ENCODE measurements around the gene OR5D18. TPM values are rescaled to one million over a fixed set of nuclear protein-coding genes. Genes with fewer than 3 reads are reported as not detected.

OR5D18 gene
- total and polyA plus RNA-seq, 10 of the 15 experiments (the other 5 are each of a cell fraction or from before 2014, with no cell fraction given): not detected

DNA sequence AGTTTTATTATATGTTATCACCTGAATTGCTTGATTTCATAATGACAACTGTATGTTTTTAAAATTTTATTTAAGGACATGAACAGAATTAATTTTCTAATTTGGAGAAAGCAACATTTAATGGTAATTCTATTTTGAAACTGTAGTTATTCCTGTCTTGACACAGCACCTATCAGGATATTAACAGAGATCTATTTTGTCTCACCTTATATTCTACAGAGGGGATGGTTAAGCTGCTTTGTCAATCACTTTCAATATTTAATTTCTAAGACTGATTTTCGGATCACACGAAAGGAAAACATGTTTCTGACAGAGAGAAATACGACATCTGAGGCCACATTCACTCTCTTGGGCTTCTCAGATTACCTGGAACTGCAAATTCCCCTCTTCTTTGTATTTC, 19.0 kb downstream of the OR5D18 start, which contains the start of gene OR5D16 (continued):
- TF ChIP-seq NR2C1 (IDR thresholded peaks at IDR 0.05) (no peak), YY1 (IDR thresholded peaks at IDR 0.05; ENCODE audit: low read depth, low read length) (no peak), GATAD2B (conservative IDR thresholded peaks at IDR 0.05; ENCODE audit: low read depth) (no peak), ZBTB40 (IDR thresholded peaks at IDR 0.05; ENCODE audit: borderline replicate concordance) (no peak)

DNA sequence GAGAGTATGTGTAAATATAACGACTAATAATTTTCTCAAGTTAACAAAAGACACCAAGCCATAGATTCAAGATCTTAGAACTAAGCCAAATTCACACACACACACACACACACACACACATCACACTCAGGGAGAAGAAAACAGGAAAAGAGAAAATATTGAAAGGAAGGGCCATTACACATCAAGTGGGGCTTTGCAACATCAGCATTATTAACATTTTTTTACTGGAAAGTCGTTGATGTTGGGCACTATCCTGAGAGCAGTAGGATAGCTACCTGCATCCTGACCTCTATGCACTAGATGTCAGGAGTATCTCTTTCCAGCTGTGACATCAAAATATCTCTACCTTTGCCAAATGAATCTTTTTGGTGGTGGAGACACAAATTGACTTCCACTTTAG, 28.0 kb downstream of the OR5D18 start:
- WGBS (ENCODE audit: insufficient coverage, insufficient replicate concordance, low lambda C conversion rate, missing lambda C conversion rate): 0% methylated on average over 2 of the region's 2 CpGs
- in situ Hi-C loops (cut with MboI) (no loop called here), intact Hi-C loops (cut with micrococcal nuclease; ENCODE audit: unreplicated experiment) (loop anchor here (10.0 kb wide), 1 partner anchor 47 kb away; no protein-coding TSS in a partner anchor)
- TF ChIP-seq JUNB (IDR thresholded peaks at IDR 0.05) (no peak), STAT1 (conservative IDR thresholded peaks at IDR 0.05) (no peak), BRCA1 (IDR thresholded peaks at IDR 0.05; ENCODE audit: low read depth, low read length) (no peak), RBBP5 (conservative IDR thresholded peaks at IDR 0.05) (no peak), CEBPB (IDR thresholded peaks at IDR 0.05; ENCODE audit: borderline replicate concordance in 1 of 2, low read depth in 2 of 2, low read length in 2 of 2) (no peak), BHLHE40 (IDR thresholded peaks at IDR 0.05; ENCODE audit: borderline replicate concordance in 1 of 2, low read depth in 2 of 2, low read length in 1 of 2) (no peak), TARDBP (IDR thresholded peaks at IDR 0.05; ENCODE audit: borderline replicate concordance) (no peak), NFYA (IDR thresholded peaks at IDR 0.05; ENCODE audit: borderline replicate concordance, low read depth, low read length) (no peak)
- BruUV-seq (replicated peaks): no TSS peak
- Histone ChIP-seq H3K4me2 (ENCODE audit: control insufficient read depth, insufficient read depth) (no peak overlapping the region), H3K27ac (ENCODE audit: control insufficient read depth, insufficient read depth) (no peak overlapping the region), H4K20me1 (ENCODE audit: control insufficient read depth, insufficient read depth) (no peaks in the 10 kb centered on the region), H3K27me3 (replicated peaks in 1 of 2; ENCODE audit: control insufficient read depth in 2 of 2, insufficient read depth in 2 of 2, low read length in 1 of 2) (no peaks in the 10 kb centered on the region), H3K9me3 (replicated peaks; ENCODE audit: control insufficient read depth, insufficient read depth, low read length) (no peaks in the 10 kb centered on the region), H3K4me1 (ENCODE audit: control insufficient read depth, insufficient read depth, low read length) (no peaks in the 10 kb centered on the region), H3K4me3 (no peak overlapping the region), H3K36me3 (ENCODE audit: control insufficient read depth in 2 of 2, insufficient read depth in 2 of 2, low read length in 1 of 2) (no peaks in the 10 kb centered on the region), H3K79me2 (ENCODE audit: control insufficient read depth, insufficient read depth, low read length) (no peaks in the 10 kb centered on the region), H2AFZ (ENCODE audit: control insufficient read depth, low read depth, low read length) (no peak overlapping the region), H3K9ac (ENCODE audit: control insufficient read depth, insufficient read depth, low read length) (no peak overlapping the region)
- ChIA-PET CTCF (no interaction called here), SMC1A (ENCODE audit: uncharacterized antibody, unreplicated experiment) (interaction anchor here (0.7 to 1.0 kb wide), 2 partner anchors 11 to 31 kb away, joined by 3 read pairs; no protein-coding TSS in a partner anchor), RAD21 (ENCODE audit: unreplicated experiment) (no interaction called here), POLR2A (no interaction called here)
- ATAC-seq (no peak), DNase-seq (ENCODE audit: low read depth, low spot score) (no peak), FAIRE-seq (no peak)
